Measurements from ENCODE around the gene ZCCHC14. TPM values are rescaled to one million over a fixed set of nuclear protein-coding genes. Genes with fewer than 3 reads are reported as not detected.
"Not testable (repeated sequence)": the region's sequence is repeated elsewhere in the genome, so short reads cannot be mapped to it uniquely, and the experiment has no call there.

The ZCCHC14 gene
- polyA plus RNA-seq, 4 donors = 28.3 to 35.5 (median 34.5) TPM

DNA sequence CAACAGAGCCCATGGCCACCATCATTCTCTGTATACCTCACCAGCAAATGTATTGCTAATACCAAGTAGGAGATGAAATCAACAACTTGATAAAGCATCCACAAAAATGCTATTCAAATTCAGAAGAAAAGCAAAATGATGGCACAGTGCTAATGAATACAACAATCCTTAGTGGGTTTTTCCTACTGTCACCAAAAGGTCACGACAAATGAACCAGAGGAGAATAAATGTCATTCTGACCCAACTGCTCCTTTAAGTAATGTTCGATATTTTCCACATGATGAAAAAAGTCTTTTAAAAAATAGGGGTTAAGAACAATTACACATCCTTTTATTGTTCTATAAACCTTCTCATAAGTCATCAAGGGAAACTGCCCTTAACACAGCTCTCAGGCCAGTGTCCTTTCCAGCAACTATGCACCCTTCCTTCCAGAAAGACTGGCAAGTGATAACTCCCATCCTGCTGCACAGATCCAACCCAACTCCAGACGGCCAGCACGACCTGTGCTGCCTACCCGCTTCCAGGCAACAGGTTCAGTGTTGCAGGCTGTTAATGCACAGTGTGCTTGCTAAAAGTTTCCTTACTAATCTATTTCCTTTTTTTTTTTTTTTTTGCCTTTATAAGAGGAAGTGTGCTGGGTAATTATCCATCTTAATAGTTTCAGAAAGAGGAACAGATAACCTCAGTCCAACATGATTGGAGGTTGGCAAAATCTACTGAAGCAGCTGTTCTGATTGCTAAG lies 124.6 kb downstream of the ZCCHC14 start:
- DNase-seq (ENCODE audit: low read depth in 4 of 4, low spot score in 3 of 4) = no peak

DNA sequence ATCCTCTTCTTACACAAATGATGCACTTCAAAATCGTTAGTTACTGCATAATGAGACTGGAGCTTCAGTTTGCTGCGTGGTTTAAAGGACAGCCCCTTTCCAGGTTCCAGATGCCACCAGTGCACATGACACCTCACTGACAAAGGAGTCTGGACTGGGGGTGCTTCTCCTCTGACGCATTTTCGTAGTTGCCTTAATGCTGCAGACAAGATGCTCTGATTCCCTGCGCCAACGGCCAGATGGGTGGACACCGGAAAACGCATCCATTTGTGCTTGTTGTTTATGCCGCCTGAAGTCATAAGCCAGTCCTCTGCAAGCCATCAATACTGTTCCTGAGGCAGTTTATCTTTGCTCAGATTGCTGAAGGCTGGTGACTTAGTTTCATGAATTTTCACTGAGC lies 125.3 kb downstream of the ZCCHC14 start:
- no peak for DNase-seq (ENCODE audit: low read depth in 4 of 4, low spot score in 3 of 4)

DNA sequence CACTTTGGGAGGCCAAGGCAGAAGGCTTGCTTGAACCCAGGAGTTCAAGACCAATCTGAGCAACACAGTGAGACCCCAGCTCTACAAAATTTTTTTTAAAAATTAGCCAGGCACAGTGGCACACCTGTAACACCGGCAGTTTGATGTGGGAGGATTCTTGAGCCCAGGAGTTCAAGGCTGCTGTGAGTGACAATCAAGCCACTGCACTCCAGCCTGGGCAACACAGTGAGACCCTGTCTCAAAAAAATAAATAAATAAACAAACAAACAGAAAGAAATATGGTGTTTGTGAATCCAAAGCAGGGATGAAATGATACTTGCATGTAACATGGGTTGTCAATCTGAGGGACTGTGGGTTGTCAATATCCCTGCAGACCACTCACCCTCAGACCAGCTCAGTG lies 125.9 kb downstream of the ZCCHC14 start:
- DNase-seq (ENCODE audit: low read depth in 4 of 4, low spot score in 3 of 4) = no peak

DNA sequence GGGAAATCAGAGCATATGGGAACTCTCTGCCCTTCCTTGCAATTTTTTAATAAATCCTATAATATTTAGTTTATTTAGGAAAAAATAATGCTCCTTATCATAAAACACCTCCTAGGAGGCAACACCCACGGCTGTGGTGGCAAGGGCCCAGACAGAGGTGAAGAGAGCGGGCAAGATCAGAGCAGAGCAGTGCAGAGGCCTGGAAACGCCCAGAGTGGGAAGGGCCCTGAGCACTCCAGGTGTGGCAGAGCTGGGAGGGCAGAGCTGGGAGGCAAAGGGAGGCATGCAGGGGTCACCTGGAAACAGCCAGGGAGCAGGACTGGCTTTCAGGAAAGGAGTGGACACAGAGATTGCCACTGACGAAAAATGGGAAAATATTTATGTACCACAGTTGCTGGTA lies 126.5 kb downstream of the ZCCHC14 start:
- no peak for DNase-seq (ENCODE audit: low read depth in 4 of 4, low spot score in 3 of 4)

DNA sequence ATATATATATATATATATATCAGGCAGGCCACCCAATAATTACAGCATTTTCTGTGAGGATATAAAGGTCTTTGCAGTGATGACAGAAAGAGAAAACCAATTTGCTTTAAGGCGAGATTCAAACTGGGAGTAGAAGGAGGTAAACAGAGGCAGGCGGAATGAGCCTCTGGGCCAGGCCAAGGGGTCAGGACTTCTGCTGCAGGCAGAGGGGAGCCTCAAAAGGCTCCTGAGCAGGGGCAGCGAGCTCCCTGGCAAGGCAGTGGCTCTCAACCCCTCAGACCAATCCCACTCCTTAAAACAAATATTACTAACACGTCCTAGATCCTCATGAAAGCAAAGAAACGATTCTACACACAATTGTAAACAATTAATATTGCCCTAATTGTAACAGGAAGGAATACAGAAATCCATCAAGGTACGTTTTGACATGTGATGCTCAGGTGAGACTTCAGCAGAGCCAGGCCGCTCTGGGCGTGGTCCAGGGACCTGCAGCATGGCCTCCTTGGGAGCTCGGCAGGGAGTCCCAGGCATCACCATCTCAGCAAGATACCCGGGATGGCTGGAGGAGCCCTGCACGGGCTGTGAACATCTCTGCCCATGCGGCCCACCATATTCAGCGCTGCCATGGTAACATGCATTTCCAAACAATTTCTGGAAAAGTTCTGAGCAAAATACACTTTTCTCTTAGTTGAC lies 127.7 kb downstream of the ZCCHC14 start:
- DNase-seq (ENCODE audit: low read depth in 4 of 4, low spot score in 3 of 4) = no peak

DNA sequence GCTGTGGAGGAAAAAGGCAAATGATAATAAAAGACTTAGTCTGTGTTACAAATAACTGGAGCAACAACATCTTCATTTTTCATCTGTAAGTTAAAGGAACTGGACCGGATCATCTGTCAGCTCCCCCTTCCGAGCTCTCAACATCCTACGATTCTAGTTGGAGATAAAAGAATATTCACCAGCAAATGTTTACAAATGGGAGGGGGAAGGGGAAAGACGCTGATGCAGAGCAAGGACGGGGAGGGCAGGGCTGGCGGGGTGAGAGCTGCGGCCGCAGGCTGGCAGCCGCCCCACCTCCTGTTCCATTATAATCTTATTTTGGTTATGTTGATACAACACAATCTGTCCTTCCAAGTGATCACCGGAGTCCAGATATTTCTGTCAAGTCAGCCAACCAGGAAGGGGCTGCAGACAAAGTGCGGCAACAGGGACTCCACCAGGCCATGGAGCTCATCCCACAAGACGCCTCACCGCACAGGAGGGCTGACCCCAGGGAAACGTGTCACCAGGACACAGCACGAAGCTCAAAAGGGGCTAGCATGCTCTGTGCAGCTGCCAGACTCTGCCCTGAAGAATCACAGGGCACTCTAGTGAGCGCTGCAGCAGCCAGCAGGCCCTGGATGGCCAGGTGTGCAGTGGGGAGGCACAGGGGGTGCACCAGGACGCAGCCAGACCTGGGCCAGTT lies 128.9 kb downstream of the ZCCHC14 start:
- no peak for DNase-seq (ENCODE audit: low read depth in 4 of 4, low spot score in 3 of 4)

DNA sequence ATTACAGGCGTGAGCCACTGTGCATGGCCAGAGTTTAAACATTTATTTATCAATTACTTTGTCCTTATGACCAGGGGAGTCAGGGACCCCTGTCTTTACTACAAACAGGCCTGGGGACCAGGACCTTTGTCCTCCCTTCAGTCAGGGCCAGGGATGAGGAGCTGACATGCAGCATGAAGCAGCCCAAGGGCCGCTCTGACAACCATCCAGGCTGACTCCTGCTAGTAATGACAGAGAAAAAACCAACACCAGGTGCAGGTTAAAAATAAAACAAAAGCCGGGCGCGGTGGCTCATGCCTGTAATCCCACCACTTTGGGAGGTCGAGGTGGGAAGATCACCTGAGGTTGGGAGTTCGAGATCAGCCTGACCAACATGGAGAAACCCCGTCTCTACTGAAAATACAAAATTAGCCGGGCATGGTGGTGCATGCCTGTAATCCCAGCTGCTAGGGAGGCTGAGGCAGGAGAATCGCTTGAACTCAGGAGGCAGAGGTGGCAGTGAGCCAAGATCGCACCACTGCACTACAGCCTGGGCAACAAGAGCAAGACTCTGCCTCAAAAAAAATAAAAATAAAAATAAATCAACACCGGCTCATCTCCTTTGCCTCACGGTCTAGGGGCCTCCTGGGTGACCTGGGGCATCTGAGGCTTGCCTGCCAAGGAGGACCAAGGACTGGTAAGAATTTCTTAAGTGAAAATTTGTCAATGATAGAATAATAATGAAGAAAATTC lies 129.8 kb downstream of the ZCCHC14 start:
- DNase-seq (ENCODE audit: low read depth in 4 of 4, low spot score in 3 of 4) = not testable (repeated sequence)

DNA sequence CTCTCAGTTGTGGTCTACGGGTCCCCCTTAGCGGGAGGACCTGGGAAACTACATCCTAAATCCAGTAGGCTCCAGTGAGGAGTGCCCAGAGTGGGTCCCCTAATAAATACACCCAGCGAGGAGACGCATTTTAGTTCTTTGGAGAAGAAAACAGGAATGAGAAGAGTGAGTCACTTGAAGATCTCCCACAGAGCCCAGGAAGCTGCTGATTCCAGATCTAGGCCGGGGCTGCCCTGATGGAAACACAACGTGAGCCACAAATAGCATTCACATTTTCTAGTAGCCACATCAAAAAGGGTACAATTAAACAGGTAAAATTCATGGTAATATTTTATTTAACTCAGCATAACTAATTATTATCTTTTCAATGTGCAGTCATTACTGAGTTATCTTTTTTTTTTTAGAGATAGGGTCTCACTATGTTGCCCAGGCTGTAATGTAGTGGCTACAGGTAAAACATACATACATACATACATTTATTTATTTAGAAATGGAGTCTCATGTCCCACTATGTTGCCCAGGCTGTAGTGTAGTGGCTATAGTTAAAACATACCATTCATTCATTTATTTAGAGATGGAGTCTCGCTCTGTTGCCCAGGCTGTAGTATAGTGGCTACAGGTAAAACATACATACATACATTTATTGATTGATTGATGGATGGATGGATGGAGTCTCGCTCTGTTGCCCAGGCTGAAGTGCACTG lies 130.8 kb downstream of the ZCCHC14 start:
- no peak for DNase-seq (ENCODE audit: low read depth in 4 of 4, low spot score in 3 of 4)

DNA sequence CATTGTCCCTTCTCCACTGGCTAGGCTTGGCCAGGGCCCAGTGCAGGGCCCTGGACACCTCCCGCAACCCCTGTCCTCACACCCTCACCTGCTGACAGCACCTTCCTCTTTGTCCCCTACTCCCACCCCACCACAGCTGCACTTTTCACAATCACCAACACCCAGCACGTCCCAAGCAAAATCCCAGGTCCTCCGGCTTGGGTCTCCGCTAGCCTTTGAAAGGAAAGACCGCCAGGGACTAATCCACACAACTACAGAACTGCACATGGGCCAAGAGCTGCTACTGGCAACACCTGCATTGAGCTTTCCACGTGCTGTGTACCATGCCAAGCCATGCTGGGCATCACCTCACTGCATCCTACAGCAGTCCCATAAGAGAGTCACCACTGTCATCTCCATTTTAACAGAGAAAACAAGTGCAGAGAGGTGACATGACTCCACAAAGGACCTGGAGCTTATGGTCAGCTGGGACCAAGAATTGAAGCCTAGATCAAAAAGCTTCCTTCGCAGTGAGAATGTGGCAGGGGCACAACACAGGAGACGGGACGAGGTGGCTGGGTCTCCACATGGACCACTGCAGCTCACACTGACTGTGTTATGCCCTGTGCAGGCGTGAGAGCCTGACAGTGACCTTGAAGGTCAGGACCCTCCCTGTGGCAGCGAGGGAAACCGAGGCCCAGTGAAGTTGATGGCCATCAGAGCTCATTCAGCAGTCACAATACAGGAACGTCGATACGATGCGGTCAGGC lies 131.8 kb downstream of the ZCCHC14 start:
- DNase-seq (ENCODE audit: low read depth in 4 of 4, low spot score in 3 of 4) = no peak

DNA sequence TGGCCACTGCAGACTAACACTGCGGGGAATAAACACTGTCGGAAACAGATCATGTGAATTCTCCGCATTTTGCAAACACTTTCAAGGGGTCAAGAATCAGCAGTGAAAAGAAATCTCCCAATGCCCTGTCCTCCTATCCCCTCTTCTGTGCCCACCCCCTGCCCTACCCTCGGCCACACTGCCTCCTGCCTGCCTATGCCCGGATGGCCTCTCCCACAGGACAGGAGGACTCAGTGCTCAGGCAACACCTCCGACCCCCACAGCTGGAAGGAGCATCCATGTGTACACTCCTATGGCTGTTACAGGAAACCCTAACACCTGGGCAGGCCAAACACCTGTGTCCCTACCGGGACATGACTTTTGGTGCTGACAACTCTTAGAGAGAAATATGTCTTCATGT lies 133.7 kb downstream of the ZCCHC14 start:
- no peak for DNase-seq (ENCODE audit: low read depth in 4 of 4, low spot score in 3 of 4)

DNA sequence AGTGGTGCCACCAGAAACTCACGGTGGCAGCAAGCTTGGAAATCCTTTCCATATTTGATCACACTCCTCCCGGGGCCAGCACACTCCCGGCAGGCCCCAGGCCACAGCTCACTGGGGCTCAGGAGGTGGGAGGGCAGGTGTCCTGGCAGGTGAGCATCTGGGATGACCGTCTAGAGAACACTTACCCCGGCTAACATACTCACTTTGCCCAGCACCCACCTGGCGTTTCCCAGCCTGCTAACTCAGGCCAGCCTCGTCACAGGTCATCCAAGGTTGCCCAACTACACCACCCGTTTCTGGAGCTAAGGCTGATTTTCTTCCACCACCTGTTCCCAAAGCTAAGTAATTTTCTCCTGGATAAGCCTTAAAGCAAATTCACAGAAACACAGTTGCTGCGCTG lies 134.1 kb downstream of the ZCCHC14 start:
- DNase-seq (ENCODE audit: low read depth in 4 of 4, low spot score in 3 of 4) = no peak

DNA sequence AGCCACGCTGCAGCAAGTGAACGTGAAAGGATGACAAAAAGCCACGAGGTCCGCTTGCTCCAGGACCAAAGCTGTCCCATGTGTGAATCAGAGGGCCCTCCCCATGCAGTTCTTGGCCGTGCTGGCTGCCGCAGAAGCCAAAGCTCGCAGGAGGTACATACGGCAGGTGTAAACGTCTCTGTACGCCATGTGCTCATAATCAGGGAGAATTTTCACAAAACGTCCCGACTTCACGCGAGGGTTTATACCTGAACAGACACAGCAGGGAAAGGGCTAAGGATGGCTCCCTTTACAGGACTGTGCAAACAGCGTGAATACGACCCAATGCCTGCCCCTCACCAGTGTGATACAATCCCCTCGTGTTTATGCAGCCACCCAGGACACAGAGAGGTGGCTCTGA lies 134.6 kb downstream of the ZCCHC14 start:
- DNase-seq (ENCODE audit: low read depth in 4 of 4, low spot score in 3 of 4) = no peak

DNA sequence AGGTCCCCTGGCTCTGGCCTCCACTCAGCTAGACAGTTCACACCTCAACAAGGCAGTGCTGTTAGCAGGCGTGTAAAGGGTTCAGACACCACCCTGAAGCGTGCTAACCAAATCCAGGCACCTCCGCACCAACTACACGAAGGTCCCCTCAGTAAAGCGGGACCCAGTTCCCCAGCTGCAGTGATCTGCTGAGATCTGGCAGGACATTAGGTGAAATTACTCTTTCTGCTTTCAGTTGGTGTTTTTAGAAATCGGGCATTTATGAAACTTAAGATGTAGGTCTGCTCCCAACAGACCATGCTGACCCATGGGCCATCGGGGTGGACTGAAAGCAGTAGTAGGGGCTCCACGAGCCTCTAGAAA lies 136.4 kb downstream of the ZCCHC14 start:
- DNase-seq (ENCODE audit: low read depth in 4 of 4, low spot score in 3 of 4) = no peak

Other genes with a start within 250 kb of the ZCCHC14 start
- 1 to 10 TPM; 2.5 to 4.2 (median 3.8) TPM for gene C16orf95, start 175.6 kb downstream of the ZCCHC14 start, polyA plus RNA-seq (ENCODE audit: insufficient read length in 4 of 4)
- gene FBXO31, start 109.2 kb downstream of the ZCCHC14 start, polyA plus RNA-seq (ENCODE audit: insufficient read length in 4 of 4) = 10 to 100 TPM; 20.1 to 25.4 (median 22.8) TPM
- 10 to 100 TPM; 55.8 to 76.5 (median 75.0) TPM for gene MAP1LC3B, start 100.7 kb downstream of the ZCCHC14 start, polyA plus RNA-seq (ENCODE audit: insufficient read length in 4 of 4)
- 1 to 10 TPM in 1 of 4 donors, under 1 TPM in 3; 0.55 to 1.1 (median 0.66) TPM for gene JPH3, start 109.5 kb upstream of the ZCCHC14 start, polyA plus RNA-seq (ENCODE audit: insufficient read length in 4 of 4)

Data from left renal pelvis (tissue), 4 donors.